HG03060 (cell line): ENCODE results near the gene ROCK2.
"Not testable (repeated sequence)": the region's sequence is repeated elsewhere in the genome, so short reads cannot be mapped to it uniquely, and the experiment has no call there.

ENCODE experiments used
- ATAC-seq: cut with Tn5 transposase; IDR thresholded peaks from one replicate; pipeline ENCODE4 v1.9.1; 2021; ENCODE audit warnings: low read depth, moderate number of reproducible peaks; ENCODE audit not compliant: unreplicated experiment

The ROCK2 gene

DNA sequence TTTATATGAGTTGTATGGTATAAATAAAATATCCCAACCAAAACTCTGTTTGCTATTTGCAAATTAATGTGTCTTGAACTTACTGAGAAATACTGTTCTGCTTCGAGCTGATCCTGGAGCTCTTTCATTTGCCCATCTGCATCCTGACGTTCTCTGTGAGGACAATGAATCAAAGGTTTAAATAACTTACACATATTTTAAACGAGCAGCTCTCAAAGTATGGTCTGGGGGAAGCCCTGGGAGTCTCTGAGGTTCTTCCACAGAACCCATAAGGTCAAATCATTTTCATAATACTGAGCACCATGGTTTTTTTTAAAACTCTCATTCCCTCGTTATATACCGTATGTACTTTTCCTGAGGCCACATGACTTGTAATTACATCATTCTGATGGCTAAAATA, 142.5 kb downstream of the ROCK2 start:
- no peak for ATAC-seq

DNA sequence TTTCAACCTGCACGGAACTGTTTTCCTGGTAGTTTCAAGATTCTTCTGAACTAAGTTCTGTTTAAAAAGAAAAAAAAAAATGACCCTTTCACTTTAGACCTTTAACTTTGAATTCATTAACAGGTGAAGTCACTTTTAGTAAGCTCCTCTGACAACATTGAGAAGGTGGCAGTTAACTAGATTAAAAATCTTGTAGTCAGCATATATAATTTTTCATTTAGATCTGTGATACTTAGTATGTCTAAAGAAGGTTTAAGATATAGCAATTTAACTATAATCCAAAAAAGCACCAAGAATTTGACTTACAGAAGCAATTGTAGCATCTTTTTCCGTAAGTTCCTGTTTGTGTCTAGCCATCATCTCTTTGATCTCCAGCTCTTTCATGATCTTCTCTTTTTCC, 143.8 kb downstream of the ROCK2 start:
- no peak for ATAC-seq

DNA sequence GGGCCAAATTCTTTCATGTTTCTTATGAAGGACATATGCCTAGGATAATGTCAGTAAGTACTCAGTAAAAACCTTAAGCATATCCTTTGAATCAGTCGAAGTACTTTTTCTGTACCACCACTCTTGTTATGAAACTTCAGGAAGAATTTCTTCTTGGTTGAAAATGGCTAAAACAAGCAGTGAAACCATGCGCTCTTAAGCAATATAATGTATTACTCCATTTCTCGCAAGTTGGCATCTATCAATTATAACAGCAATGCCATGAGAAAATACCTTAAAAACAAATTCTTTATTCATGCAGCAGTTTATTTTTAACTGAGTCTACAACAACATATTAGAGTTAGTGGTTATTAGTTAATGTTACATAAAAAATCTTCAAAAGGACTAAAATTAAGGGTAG, 148.2 kb downstream of the ROCK2 start:
- ATAC-seq, result no peak

DNA sequence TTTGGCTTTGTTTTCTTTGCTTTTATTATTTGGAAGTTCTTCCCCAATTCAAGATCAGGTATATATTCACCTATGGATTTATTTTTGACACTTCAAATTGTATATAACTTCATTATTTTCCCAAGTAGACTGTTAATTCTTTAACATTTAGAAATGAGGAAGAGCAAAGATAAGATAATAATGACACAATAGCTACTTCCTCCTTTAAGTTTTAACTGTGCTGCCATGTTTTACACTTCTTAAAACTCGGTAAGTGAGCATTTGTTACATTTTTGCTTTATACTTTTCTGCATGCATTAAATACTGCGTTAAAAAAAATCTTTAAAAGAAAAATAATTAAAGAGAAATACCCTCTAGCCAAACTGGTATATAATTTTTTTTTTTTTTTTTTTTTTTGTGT, 156.7 kb downstream of the ROCK2 start:
- ATAC-seq, result no peak

DNA sequence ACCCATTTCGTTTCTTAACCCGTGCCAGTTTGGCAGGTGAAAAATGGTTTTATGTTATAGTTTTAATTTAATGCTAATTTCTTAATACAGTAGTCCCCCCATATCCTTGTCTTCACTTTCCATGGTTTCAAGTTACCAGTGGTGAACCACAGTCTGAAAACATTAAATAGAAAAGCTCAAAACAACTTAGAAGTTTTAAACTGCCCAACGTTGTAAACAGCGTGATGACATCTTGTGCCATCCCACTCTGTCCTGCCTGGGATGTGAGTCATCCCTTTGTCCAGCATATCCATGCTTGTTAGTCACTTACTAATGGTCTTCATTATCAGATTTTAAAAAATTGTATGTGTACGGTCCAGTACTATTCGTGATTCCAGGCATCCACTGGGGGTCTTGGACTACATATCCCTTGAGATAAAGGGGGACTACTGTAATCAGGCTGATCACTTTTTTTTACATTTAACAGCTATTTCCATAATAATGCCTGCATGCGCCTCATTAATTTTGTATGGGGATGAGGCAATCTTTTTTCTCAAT, 157.3 kb downstream of the ROCK2 start:
- no peak for ATAC-seq

DNA sequence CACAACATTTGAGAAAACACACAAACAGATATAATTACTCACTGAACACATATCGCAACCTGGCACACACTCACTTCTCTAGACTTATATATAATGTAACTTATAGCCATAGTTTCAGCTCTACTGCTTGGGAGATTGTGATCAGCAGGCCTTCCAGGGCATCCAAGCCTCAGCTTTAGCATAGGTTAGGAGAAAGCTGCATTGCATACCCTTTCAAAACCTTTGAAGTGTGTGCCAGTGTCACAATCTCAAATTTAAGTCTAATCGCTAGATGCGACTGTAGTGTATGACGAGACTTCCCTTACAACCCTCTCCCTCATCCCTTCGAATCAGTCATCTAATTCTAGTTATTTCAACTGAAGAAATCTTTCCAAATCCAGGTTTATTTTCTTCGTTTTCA, 158.3 kb downstream of the ROCK2 start:
- ATAC-seq, result no peak

DNA sequence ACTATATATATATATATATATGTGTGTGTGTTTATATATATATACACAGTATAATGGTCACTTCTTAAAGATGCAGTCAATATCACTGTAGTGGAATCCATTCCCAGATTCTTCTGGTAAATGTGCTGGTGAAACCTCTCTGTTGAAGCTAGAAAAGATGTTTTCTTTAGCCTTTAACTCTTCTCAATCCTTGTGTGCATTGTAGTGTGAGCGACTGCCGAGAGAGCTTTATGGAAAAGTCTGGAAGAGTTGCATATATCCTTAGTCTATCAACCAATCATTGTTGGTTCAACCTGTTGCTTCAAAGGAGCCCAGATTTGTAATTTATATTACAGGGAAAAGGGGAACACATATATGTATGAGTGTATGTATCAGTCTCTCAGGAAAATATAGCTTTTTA, 161.5 kb downstream of the ROCK2 start:
- ATAC-seq, result no peak

DNA sequence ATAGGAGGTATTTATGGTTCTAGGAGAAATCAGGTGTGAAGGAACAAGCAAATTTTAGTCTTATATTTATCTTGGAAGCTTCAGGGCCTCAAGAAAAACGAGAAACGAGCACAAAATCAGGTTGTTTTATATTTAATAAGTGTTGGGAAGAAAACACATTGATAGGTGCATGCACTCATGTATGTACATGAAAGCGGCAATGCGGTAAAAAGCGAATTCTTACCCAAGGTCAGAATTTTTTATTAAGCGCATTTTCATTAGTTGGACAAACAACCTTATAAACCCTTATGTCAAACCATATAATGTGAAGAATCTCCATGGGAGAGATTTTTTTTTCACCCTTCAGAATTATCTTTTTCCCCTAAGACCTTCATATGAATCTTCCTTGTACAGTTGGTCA, 163.8 kb downstream of the ROCK2 start:
- no peak for ATAC-seq

DNA sequence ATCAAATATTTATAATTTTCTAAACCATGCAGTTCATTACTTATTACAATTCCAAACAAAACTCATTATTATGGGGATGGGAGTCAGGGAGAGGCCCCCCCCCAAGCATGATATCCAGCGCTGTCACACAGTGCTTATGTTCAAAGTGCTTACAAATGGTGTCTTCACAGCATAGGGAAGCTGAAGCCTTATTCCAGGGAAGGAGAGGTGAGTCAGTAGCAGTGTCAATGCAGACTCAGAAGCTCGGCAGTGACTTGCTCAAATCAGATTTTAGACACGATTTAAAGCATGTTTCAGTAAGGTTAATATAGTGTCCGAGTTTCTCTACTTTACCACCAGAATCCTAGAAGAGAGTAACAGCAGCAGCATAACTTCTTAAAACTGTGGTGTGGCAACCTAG, 164.5 kb downstream of the ROCK2 start:
- no peak for ATAC-seq

DNA sequence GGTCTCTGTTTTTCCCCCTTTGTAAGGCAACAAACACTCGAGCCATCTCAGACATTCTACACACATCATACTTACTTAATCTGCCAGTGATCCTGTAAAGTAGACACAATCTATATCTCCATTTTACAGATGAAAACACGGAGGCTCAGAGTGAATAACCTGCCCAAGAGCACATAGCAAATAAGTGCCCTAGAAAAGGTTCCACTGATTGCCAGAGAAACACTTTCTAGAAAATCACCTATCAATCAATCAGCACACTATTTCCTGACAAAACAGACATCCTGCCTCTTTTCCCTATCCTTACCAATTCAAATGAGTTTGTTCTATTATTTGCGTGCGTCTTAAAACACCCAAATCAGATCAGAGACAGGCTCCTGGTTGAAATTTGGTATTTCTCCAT, 165.2 kb downstream of the ROCK2 start:
- ATAC-seq, result no peak

DNA sequence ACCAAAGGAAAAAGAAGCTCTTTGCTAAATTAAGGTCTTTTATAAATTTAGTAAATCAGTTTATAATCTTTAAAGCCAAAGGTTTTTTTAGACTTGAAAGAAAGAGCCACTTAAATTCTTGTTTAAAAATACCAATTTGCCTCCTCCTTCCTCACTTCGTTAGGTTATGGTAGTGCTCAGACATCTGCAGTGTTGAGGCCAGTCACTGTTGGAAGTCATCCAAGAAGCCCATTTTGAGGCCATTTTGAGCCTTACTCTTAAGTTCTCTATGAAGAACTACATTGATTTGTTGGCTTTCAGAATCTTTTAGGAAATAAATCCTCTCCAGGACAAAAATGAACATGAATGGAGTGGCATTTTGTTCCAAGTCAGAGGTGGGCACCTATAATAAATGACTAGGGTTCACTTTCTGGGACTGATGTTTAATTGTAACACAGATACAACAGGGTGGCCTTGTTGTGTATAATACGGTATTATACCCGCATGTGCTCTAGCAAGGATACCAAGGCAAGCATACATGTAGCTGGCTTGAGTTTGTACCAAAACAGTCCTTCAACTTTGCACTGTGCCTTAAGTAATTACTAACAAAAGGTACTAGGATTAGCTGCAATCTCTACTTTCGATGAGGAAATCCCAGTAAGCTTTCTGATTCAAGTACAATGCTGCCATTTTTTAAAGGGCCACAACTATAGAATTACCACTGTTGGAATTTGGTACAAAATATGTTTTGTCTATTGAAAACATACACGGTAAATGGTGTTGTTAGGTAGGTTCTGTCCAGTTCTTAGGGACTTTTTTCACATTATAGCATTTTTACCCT, 166.4 kb downstream of the ROCK2 start:
- no peak for ATAC-seq

DNA sequence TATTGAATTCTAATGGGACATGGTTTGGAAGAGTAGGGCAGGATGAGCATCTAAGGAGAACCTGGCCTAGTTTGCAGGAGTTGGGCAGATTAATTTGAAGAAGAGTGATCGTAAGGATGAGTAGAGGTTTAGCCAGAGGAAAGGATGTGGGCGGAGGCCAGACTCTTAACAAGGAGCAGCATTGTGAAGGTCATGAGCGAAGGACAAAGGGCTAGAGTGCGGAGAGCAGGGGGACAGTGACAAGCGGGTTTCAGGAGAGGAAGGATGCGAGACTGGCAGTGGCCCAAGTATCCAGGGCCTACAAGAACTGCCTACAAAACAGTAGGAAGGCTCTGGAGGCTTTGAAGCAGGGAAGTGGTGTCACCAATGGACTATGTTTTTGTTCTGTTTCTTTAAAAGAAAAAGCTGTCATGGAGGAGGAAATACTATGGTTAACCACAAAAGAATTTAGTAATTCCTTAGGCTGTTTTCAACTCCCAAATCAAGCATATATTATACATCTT, 169.1 kb downstream of the ROCK2 start:
- ATAC-seq, result no peak

DNA sequence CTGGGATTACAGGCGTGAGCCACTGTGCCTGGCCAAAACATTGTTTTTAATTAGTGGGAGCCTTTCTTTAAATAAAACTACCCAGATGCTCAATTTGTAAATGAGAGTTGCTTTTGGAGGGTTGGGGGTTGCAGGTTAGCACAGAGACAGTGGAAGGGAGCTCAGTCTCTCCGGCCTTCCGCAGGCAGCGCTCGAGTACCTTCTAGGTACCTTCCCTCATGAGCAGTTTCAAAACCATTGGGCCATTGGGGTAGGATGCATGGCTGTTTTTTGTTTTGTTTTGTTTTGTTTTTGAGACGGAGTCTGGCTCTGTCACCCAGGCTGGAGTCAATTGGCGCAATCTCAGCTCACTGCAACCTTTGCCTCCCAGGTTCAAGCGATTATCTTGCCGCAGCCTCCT, 170.2 kb downstream of the ROCK2 start:
- no peak for ATAC-seq

DNA sequence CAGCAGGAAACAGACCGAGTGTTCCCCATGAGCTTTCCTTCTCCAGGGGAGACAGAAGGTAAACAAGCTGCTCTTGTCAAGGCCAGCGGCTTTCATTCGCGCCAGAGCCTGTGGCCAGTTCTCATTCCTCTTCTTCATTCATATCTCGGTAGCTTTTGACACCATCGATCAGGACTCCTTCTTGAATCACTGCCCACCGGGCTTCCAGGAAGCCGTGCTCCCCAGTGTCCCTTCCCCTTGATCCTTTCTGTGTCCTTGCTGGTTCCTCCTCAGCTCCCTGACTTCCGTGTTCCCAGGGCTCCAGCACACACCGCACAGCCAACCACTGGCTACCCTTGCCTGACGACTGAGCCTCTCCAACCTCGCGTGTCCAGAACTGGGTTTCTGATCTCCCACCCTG, 175.1 kb downstream of the ROCK2 start:
- ATAC-seq, result no peak

DNA sequence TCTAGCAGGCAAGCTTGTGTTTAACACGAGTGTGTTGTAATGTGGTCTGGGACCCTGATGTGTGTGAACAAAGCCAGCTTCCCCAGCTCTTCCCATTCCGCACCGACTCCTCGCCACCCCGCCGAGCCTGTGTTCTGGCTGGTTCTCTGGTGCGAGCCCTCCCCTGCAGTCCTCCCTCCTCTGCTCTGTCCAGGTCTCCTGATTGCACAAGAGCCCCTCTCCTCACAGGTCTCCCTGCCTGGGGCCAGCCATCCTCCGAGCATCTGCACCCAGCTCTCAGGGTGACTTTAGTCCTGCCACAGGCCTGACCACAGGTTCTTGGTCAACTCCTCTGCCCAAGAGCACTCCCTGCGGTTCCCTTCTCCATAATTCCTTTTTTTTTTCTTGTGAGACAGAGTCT, 175.9 kb downstream of the ROCK2 start:
- ATAC-seq, result no peak

DNA sequence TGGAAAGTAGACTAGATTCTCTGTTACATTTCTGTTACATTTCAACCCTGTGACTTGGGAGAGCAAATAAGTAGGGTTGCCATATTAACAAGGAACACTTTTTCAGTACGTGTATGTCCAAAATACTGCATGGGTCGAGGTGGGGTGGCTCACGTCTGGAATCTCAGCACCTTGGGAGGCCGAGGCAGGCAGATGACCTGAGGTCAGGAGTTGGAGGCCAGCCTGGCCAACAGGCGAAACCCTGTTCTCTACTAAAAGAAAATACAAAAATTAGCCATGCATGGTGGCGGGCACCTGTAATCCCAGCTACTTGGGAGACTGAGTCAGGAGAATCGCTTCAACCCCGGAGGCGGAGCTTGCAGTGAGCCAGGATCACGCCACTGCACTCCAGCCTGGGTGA, 178.0 kb downstream of the ROCK2 start:
- ATAC-seq, result no peak

DNA sequence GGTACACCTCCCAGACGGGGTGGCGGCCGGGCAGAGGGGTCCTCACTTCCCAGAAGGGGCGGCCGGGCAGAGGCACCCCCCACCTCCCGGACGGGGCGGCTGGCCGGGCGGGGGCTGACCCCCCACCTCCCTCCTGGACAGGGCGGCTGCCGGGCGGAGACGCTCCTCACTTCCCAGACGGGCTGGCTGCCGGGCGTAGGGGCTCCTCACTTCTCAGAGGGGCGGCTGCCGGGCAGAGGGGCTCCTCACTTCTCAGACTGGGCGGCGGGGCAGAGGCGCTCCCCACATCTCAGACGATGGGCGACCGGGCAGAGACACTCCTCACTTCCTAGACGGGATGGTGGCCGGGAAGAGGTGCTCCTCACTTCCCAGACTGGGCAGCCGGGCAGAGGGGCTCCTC, 179.4 kb downstream of the ROCK2 start:
- not testable (repeated sequence) for ATAC-seq

DNA sequence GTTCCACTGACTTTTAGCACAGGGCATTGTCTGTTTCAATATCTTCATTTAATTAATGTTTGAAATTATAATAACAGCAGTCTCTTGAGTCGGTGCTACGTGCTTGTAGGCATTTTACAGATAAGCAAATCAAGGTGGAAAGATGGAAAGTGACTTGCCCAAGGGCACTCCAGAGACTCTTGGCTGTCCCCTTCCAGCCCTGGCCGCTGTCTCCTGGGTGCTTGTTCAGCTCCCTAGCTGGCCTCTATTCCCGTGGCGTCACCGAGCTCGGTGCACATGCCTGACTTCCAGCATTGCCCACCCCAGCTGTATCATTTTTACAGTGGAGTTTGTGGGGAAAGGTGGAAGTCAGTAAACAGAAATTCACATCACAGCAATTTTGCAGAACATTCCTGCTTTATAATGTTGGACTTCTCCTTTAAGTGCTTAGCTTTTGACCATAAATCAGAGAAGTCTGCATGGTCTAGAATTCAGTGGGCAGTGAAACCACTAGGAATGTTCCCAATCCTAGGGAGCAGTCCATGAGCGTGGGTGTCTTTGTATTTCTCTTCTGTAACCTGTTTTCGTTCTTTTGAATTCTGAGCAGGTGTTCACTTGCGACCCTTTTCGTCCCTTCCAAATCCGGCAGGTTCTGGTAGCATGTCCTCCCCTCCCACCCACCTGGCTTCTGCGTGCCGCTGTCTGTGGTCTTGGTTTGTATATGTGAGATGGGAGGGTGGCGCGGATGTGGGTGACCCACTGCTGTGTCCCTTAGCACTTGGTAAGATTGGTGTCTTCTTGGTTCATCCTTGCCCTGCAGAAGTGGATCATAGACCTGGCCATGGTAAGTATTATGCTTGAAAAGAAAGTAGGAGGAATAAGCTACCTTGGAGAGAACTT, 180.8 kb downstream of the ROCK2 start:
- no peak for ATAC-seq

DNA sequence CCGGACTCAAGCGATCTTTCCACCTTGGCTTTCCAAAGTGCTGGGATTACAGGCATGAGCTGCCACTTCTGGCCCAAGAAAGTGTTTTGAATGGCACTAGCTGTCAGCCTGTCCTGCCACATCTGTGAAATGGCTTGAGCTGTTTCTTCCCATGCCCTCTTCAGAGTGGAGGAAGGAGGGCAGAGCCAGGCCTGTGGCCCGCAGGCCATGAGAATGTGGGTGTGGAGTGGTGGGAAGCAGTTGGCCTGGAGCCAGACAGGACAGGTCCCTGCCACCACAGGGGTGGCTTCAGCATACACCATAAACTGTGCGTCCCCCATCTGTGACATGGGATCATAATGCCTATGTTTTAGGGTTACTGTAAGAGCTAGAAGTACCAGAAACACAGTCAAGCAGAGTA, 182.7 kb downstream of the ROCK2 start:
- ATAC-seq, result no peak

DNA sequence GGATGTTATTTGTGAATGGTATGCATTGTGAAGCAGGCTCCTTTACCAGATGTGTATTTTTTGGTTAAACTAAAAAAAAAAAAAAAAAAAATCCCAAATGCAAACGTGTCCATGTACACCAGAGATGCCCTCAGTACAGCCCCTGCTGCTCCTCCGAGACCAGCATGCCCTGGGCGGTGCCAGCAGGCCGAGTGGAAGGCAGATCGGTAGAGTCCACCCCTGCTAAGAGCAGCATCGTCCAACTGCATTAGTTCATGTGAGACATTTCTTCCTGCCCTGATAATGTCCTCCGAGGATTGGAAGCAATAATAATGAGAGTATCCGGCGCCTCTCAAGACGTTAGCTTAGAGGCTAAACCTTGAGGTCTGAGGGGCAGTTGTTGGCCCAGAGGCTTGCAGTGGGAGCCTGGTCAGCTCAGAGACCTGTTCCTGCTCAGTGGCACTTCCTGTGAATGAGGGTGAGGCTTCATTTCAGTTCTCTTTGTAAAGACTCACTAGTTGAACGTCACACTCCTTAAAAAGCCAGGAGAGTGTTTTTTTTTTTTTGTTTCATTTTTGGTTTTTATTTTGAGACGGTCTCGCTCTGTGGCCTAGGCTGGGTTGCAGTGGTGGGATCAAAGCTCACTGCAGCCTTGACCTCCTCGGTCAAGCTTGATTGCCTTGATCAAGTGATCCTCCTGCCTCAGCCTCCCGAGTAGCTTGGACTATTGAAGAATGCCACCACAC, 183.5 kb downstream of the ROCK2 start:
- ATAC-seq, result peak; percentile 67

DNA sequence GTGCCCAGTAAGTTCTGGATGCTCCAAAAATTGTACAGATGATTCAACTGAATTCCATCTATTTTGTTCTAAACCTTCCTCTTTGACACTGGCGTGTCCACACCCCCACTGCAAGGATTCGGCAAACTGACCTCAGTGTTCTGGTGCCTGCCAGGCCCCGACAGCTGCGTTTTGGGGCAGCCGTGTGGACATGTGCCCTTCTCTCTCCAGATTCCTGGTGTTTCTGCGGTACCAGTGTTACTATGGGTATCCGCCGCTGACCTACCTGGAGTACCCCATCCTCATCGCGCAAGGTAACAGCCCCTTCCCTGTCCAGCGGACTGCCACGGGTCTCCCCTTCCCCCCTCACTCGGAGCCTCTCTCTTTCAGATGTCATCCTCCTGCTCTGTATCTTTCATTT, 184.2 kb downstream of the ROCK2 start:
- ATAC-seq, result no peak
